Left renal cortex interstitium (tissue), 4 donors: ENCODE data around the gene DYNC2I2. TPM values are rescaled to one million over a fixed set of nuclear protein-coding genes. Genes with fewer than 3 reads are reported as not detected.
"Not testable (repeated sequence)": the region's sequence is repeated elsewhere in the genome, so short reads cannot be mapped to it uniquely, and the experiment has no call there.

ENCODE experiments used
- DNase-seq, 4 donors: peaks; one replicate each; pipeline ENCODE4 v3.0.0-alpha.2; 2013; ENCODE audit warnings: low read depth in 4 of 4, low spot score in 2 of 4, missing footprints in 1 of 4
- polyA plus RNA-seq, 4 donors: library from polyadenylated mRNA; unstranded; fragments of 120-200 nt; gene quantifications; one replicate each; pipeline ENCODE4 v1.2.1, GENCODE V29; 2013; ENCODE audit not compliant: insufficient read length in 4 of 4

DYNC2I2 gene
- polyA plus RNA-seq = 10 to 100 TPM; 55.5 to 95.5 (median 78.0) TPM

DNA sequence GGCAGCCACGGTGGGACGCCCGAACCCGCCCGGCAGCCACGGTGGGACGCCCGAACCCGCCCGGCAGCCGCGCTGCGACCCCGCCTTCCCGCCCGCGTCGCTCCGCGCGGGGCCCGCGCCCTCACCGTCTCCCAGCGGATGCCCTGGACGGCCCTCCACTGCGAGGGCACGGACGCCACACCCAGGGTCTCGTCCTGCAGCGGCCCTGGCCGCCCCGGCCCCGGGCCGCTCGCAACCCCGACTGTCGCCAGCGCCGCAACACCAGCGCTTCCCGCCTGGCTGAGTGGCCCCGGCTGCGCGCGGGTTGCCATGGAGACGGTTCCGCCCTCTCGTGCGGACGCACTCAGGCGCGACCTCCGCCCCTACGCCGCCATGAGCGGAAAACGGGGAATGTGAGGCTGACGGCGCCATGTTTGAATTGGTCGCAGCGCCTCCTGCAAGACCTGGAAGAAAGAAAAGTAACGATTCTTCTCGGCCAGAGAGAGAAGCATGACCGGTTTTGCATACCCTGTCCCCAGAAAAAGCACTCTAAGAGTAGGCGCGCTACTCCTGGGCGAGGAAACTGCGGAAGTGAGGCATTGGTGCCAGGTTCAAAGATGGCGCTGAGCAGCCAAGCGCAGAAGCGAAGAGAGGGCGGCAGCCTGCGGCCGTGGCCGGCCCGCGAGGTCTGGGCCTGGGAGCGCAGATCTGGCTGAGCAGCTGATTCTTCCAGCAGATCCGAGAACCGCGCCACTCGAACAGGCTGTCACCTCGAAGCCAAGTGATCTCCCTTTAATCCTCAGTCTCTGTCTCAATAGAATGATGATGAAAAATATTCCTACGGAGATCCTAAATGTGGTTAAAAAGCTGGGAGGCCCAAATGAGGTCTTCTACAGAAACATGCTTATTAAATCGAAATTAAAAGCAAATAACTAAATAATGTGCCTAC is at the start of gene DYNC2I2:
TSS of gene DYNC2I2 (minus strand) at position 432 of the 928 bp plus-strand sequence. CDS start at position 311, 121 bp downstream.
- peak; percentile 88 to 97 (median 90) for DNase-seq

DNA sequence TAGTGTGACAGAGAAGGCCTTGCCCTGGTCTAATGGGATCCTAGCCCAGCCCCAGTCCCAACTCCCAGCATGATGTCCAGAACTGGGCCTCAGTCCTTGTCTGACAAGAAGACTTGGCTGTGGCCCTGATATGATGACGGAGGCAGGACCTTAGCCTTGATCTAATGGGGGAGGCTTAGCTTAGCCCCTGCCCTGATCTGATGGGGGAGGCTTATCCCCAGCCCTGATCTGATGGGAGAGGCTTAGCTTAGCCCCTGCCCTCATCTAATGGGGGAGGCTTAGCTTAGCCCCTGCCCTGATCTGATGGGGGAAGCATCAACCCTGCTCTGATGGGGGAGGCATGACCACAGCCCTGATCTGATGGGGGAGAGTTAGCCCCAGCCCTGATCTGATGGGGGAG is 49.4 kb upstream of the DYNC2I2 start:
- DNase-seq = no peak

DNA sequence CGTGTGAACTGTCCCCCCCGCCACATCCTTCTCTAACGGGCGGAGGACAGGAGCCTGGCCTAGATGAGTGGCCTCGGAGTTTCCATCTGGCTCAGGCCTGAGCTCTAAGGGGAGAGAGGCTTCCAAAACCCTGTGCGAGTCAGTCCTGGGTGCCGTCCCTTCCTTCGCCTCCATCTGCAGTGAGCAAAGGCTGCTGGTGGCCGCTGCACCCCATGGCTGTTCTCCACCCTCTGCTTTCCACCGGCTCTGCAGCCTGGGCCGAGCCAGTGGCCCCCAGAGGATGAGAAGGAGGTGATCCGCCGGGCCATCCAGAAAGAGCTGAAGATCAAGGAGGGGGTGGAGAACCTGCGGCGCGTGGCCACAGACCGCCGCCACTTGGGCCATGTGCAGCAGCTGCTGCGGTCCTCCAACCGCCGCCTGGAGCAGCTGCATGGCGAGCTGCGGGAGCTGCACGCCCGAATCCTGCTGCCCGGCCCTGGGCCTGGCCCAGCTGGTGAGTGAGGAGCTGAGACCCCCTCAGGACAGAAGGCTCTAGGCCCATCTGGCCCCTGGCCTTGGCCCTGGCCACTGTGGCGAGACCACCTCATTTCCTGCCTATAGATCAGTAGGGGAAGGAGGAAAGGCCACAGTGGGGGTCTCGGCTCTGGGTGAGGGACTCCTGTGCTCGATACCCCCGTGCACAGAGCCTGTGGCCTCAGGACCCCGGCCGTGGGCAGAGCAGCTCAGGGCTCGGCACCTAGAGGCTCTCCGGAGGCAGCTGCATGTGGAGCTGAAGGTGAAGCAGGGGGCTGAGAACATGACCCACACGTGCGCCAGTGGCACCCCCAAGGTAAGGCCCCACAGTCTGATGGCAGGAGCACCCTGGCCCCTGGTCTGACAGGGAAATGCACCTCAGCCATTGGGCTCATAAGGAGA is 48.7 kb upstream of the DYNC2I2 start:
- no peak for DNase-seq

DNA sequence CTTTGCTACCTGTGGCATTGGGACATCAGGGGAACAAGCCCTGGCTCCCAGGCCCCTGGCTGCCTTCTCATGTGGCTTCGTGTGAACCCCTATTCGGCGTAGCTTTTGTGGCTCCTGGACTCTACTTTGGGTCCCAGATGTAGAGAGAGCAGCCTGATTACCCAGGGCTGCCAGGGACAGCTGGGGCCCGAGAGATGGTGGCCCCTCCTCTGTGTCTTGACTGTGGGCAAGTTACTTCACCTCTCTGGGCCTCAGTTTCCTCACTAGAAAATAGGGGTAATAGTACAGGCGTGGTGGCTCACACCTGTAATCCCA is 47.7 kb upstream of the DYNC2I2 start:
- no peak for DNase-seq

DNA sequence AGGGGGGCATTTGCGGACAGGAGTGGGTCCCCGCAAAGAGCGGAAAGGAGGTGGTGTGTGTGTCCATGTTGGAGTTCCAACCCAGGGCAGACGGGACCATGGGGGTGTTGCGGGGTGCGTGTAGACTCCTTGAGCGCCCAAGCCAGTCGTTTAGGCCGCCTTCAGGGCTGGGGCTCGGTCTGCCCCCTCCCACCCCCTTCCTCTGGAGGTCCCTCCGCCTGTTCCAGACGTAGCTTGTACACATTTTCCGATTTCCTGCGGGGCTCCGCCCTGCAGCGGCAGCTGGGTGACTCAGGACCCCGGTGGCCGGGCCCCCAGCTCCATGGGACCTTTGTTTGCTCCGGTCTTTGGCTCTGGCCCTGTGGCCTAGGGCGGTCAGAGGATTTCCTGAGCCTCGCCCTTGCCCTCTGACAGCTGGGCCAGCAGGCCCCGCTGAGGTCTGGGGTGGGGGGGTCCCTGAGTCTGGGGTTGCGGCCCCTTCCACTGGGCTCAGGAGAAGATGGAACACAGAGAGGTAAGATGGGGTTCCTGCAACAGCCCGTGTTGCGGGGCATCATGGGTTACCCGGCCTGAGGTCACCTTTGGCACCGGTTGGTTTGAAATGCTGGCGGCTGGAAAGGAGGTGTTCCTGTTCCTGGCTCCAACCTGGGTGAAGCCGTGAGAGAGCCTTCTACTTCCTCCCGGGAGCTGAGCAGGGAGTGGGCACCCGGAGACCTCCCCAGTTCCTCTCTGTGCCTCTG is 47.1 kb upstream of the DYNC2I2 start:
- no peak for DNase-seq

DNA sequence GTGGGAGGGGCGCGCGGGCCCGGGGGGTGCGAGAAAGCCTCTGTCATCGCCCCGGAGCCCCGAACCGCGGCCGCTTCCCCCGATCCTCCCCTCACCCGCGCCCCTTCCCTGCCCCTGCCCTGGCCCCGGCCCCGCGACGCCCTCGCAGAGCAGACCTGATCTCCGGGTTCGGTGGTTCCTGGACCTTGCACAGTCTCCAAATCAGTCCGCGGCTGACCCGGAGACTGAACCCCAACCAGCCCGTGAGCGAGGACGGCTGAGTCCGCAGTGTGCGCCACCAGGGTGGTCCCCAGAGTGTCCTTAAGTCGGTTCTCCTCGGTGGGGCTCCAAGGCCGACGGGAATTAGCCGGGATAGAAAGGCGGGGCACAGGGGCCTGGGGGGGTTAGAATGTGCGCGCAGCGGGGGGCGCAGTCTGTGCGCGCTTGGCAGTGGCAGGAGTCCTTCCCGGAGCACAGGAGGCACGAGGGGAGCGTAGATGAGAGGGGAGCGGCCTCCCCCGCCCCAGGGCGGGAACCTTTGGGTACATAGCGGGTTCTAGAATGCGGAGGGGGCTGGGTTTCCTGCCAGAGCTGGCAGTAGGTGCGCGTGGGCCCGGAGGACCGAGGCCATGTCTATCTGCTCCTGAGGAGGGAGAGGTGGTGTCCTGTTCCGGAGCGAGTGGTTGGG is 46.4 kb upstream of the DYNC2I2 start:
- no peak for DNase-seq

DNA sequence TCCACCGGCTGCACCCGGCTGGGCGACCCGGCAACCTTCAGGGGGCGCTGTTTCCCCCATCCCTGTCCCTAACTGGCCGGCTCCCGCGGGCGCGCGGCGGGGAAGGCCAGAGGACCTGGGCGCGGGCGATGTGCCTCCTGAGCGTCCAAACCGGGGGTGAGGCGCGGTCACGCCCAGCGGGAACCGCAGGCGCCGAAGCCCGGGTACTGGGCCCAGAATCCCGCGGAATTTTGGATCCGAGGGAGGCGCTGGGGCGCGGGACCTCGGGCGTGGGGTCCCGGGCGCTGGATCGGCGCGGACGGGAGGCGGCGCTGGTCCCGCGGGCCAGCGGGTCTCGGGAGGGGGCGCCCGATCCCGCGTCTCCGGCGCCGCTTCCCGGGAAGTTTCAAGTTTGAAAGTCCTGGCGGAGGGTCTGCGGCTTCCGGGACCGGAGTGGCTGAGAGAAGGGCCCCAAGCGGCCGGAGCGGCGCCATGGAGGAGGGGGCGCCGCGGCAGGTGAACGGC is 45.9 kb upstream of the DYNC2I2 start, which contains the start of gene PKN3:
TSS of gene PKN3 (plus strand) at position 59 of the 504 bp plus-strand sequence. CDS start at position 472, 413 bp downstream.
- DNase-seq = peak in 2 of 4 donors; percentile 85 to 88

DNA sequence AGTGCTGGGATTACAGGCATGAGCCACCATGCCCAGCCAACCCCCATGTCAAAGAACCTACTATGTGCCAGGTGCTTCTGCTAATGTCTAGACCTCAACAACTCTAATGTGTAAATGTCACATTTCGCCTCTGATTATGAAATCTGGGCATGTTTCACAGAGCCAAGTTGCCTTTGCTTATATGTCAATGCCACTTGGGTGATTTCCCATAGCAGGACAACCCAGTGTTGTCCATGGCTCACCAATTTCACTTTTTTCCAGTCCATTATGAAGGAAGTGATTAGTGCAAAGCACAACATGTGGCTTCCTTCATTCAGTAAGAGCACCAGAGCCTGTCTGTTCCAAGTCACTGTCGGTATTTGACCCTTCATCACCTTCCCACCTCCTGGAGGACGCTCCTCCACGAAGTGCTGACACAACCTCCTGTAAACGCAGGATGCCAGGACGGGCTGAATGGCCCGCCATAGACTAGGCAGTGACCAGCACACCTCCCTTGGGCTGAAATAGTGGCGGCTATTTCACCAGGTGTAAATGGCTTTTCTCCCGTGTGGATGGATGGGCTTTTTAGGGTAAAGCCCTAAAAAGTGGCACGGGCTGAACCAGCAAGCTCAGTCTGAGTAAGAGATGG is 44.7 kb upstream of the DYNC2I2 start:
- no peak for DNase-seq

DNA sequence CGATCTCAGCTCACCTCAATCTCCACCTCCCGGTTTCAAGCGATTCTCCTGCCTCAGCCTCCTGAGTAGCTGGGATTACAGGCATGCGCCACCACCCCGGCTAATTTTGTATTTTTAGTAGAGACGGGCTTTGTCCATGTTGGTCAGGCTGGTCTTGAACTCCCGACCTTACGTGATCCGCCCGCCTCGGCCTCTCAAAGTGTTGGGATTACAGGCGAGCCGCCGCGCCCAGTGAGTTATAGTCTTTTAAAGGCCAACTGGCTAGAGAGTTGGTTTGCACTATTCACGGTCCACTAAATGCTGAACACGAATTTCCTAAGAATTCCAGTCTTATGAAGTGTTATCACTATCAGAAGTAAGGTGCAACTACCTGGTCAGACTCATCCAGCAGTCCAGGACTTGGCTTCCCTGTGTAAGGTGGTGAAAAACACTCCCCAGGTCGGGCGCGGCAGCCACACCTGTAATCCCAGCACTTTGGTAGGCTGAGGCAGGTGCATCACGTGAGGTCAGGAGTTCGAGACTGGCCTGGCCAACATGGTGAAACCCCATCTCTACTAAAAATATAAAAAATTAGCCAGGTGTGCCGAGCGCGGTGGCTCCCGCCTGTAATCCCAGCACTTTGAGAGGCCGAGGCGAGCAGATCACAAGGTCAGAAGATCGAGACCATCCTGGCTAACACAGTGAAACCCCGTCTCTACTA is 42.6 kb upstream of the DYNC2I2 start:
- DNase-seq = not testable (repeated sequence)

DNA sequence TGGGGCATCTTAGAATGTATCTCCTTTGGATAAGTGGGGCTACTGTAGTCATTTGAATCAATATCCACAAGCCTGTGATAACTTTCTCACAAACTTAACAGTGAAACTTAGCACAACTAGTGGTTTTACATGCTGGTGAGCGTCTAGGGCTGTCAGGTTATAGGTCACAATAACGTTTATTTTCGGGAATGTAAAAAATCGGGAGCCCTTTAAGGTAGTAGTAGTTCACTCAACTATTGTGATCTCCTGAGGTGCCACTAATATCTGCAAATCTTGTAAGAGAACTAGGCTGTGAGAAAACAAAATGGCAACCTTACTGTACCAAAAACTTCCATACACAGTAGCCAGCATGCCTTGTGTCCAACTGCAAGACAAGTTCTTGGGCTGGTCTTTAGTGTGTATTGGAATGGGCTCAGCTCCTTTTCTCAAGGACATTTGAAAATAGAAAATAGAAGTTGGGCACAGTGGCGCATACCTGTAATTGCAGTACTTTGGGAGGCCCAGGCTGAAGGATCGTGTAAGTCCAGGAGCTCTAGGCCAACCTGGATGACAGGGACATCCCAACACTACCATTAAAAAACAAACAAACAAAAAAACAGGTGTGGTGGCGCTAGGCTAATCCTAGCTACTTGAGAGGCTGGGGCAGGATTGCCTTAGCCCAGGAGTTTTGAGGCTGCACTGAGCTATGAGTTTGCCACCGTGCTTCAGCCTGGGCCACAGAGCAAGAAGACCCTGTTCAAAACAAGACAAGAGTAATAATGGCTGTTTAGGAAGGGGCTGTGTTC is 40.5 kb upstream of the DYNC2I2 start:
- DNase-seq = no peak

DNA sequence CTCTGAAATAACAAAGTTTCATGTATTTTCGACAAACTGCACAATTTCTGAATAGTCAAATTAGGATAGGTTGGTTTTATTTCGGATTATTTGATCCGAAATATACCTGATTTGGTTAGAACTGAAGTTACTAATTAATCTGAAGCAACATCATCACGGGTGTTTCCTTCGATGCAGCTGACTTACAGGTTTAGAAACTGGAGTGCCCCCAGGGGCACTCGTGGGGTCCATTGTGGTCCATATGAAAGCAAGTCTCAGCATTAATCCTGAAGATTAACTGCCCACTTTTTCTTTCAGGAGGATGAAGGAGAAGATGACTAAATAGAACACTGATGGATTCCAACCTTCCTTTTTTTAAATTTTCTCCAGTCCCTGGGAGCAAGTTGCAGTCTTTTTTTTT is 37.7 kb upstream of the DYNC2I2 start:
- DNase-seq = no peak

DNA sequence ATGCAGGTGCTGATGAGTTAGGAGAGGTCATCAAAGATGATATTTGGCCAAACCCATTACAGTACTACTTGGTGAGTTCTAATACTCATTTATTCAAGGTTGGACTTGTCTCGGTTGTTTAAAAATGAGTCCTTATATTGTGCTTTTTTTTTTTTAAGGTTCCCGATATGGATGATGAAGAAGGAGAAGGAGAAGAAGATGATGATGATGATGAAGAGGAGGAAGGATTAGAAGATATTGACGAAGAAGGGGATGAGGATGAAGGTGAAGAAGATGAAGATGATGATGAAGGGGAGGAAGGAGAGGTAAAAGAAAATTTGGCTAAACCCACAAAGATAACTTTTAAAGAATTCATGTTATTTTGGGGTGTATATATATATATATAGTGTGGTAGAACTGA is 37.1 kb upstream of the DYNC2I2 start:
- not testable (repeated sequence) for DNase-seq

DNA sequence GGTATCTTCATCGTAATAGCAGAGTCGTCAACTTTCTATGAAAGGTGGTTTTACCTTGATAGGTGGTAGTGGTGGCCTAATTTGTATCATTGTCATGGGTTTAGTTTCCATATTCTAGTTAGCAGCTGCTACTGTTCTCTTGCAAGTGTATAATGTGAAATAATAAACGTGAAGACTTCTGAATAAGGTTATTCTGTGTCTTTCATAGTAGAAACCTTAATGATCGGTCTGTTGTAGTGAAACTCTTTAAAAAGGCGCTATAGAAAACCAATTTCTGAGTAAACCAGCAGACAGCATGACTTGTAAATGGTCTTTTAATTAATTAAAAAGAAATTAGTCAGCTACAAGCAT is 34.0 kb upstream of the DYNC2I2 start:
- no peak for DNase-seq

DNA sequence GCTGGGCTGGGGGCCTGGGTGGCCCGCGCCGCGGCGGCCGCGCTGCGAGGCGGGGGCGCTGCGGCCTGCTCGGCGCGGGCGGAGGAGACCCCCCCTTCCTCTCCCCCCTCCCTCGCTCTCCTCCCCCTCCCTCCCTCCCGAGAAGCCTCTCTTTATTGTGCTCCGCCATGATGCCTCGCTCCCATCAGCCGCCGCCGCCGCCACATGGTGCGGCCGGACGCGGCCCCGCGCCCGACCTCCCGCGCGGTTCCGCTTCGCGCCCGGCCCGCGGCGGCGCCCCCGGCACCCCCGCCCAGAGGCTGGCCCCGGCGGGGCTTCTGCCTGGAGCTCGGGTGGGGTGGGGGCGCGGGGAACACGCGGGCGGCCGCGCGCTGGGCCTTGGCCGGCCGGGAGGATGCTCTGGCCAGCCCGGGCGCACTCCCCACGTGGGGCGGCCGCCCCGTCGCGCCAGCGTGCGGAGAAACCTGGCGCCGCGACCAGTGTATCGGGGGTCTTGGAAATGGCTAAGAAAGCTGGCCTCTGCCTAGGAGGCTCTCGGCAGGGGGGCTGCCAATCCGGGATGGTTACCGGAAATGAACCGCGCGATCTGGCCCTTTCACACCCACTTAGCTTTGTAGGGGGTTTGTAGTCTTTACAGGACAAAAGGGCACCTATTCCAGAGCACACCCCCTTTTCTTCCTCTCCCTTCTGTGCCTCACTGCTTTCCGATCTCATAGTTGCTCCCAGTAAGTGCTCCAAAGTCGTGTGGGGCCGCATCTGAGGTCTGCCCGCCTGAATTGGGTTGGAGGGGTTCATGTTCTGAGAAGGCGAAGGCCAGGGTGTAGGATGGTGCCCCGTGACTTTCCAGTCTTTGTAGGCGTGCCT is 33.4 kb upstream of the DYNC2I2 start:
- DNase-seq = no peak

DNA sequence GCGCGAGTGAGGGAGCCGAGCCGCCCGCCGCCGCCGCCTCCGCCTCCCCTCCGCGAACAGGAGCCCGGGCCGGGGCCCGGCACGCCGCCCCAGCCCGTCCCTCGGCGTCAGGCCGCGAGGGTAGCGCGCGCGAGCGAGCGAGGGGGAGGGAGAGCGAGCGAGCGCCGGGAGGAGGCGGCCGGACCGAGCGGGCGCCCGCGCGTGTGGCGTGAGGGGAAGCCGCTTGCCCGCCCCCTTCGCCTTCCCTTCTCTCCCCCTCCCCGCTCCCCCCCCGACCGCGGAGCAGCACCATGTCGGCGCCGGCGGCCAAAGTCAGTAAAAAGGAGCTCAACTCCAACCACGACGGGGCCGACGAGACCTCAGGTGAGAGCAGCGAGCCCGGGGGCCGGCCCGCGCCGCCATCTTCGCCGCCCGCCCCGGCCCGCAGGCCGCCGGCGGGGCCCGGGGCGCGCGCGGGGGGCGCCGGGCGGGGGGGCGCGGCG is 32.7 kb upstream of the DYNC2I2 start:
- DNase-seq = peak in 1 of 4 donors; percentile 21

DNA sequence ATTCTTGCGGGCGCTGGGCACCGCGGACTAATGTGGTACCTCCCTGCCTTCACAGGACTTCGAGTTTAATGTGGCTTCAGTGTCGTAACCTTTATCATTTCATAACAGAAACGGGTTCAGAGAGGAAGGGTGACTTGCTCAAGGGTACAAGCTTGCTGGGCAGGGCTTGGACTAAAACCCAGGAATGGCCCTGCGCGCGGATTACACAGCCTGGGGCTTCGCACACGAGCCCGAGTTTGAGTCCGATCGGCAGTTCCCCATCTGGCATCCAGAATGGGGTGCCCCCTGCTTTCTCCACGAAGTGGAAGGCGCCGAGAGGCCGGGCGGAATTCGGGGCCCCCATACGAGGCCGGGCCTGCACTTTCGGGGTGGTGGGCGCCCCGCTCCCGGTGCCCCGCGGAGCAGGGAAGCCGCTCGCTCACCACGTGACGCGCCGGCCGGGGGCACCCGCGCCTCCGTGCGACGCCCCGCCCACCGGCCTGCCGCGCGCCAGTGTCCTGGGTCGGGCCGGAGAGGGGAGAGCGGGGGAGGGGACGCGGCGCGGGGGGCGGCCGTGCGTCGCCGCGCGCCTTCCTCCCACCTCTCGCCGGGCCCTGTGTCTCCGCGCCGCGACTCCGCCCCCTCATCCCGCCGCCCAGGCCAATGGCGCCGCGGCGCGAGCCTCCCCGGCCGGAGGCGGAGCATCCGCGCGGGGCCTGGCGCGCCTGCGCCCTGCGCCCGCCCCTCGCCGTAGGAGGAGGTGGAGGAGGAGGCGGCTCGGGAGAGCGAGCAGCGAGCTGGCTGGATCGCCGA is 32.0 kb upstream of the DYNC2I2 start, which contains the start of gene SET:
TSS of gene SET (plus strand) at position 722 of the 792 bp plus-strand sequence. CDS start 361 bp downstream, outside the sequence.
- peak in 3 of 4 donors; percentile 86 to 94 (median 87) for DNase-seq
